IMR-90 (cell line): Measurements from ENCODE around the gene DMD. TPM values are rescaled to one million over a fixed set of nuclear protein-coding genes. Genes with fewer than 3 reads are reported as not detected.

ENCODE experiments used
- ATAC-seq: fragments of 200-7000 bp; cut with Tn5 transposase; 2 replicates; pipeline ENCODE4 v1.9.1; 2020; ENCODE audit warnings: low read depth, mild to moderate bottlenecking, moderate library complexity
- BruUV-seq: library from RNA; stranded (reverse); fragments of 400-500 nt; replicated peaks from 2 replicates; lab custom pipeline; 2021; lab: Mats Ljungman, UMichigan
- CTCF ChIA-PET: fragments of 300-600 bp; formaldehyde crosslinking; extraction: SDS; loops from one replicate; lab custom pipeline; 2021; ENCODE audit warnings: antibody characterized with exemption; lab: Yijun Ruan, JAX
- POLR2A ChIA-PET: fragments of 300-600 bp; sonication (Branson Sonifier 250); formaldehyde crosslinking; loops from one replicate; lab custom pipeline; 2022; ENCODE audit warnings: antibody characterized with exemption; ENCODE audit not compliant: unreplicated experiment; lab: Charles Lee
- DNase-seq: peaks from one replicate; pipeline ENCODE4 v3.0.0; 2013
- H2AFZ ChIP-seq: replicated peaks from 2 replicates; pipeline ENCODE3; 2013; ENCODE audit warnings: low read length, mild to moderate bottlenecking; ENCODE audit not compliant: poor library complexity
- H2AK5ac ChIP-seq: 2 replicates; pipeline ENCODE4 v1.6.1; 2013; ENCODE audit warnings: low read depth, low read length, inconsistent platforms
- H2AK9ac ChIP-seq: replicated peaks from 2 replicates; pipeline ENCODE3; 2013; ENCODE audit warnings: mild to moderate bottlenecking, low read depth, low read length, moderate library complexity; ENCODE audit not compliant: poor library complexity
- H2BK120ac ChIP-seq: 2 replicates; pipeline ENCODE4 v1.6.1; 2013; ENCODE audit warnings: low read depth, low read length, inconsistent platforms
- H2BK15ac ChIP-seq: 3 replicates; pipeline ENCODE4 v1.6.1; 2013; ENCODE audit warnings: low read depth, low read length, inconsistent platforms
- H2BK20ac ChIP-seq: 2 replicates; pipeline ENCODE4 v1.6.1; 2013; ENCODE audit warnings: low read depth, mild to moderate bottlenecking, inconsistent platforms, low read length, moderate library complexity
- H2BK5ac ChIP-seq: 2 replicates; pipeline ENCODE4 v1.6.1; 2013; ENCODE audit warnings: mild to moderate bottlenecking, low read depth, low read length, inconsistent platforms; ENCODE audit not compliant: poor library complexity, severe bottlenecking
- H3K14ac ChIP-seq: replicated peaks from 2 replicates; pipeline ENCODE4 v1.6.1; 2013; ENCODE audit warnings: low read depth, low read length, inconsistent platforms
- H3K18ac ChIP-seq: 2 replicates; pipeline ENCODE4 v1.6.1; 2013; ENCODE audit warnings: low read depth, low read length, control low read depth
- H3K23ac ChIP-seq: 2 replicates; pipeline ENCODE4 v1.6.1; 2013; ENCODE audit warnings: low read depth, low read length, inconsistent platforms
- H3K27ac ChIP-seq: 2 replicates; pipeline ENCODE4 v1.5.1; 2013; ENCODE audit warnings: mild to moderate bottlenecking, control low read depth, low read length; ENCODE audit not compliant: insufficient read depth
- H3K27me3 ChIP-seq: 2 replicates; pipeline ENCODE4 v1.6.1; 2013; ENCODE audit warnings: low read length; ENCODE audit not compliant: control insufficient read depth, insufficient read depth
- H3K36me3 ChIP-seq: 2 replicates; pipeline ENCODE4 v1.6.1; 2013; ENCODE audit warnings: low read length, mixed read lengths; ENCODE audit not compliant: control insufficient read depth, insufficient read depth
- H3K4ac ChIP-seq: 2 replicates; pipeline ENCODE4 v1.6.1; 2013; ENCODE audit warnings: low read depth, low read length, inconsistent platforms
- H3K4me1 ChIP-seq: 2 replicates; pipeline ENCODE4 v1.6.1; 2013; ENCODE audit warnings: low read length, mixed read lengths; ENCODE audit not compliant: control insufficient read depth, insufficient read depth
- H3K4me2 ChIP-seq: 2 replicates; pipeline ENCODE4 v1.6.1; 2013; ENCODE audit warnings: low read depth, mild to moderate bottlenecking, control low read depth, low read length, moderate library complexity
- H3K4me3 ChIP-seq: 2 replicates; pipeline ENCODE4 v1.5.1; 2013; ENCODE audit warnings: low read depth, mild to moderate bottlenecking, control low read depth, low read length, moderate library complexity; ENCODE audit not compliant: insufficient read depth
- H3K56ac ChIP-seq: 2 replicates; pipeline ENCODE4 v1.6.1; 2013; ENCODE audit warnings: low read length, inconsistent platforms; ENCODE audit not compliant: insufficient read depth; ENCODE audit errors: extremely low read depth
- H3K79me1 ChIP-seq, 2 experiments: 2 replicates each; pipeline ENCODE4 v1.6.1; 2013; ENCODE audit warnings: low read length in 2 of 2, inconsistent platforms in 1 of 2, low read depth in 1 of 2
- H3K9ac ChIP-seq: 2 replicates; pipeline ENCODE4 v1.6.1; 2013; ENCODE audit warnings: low read depth, low read length, control low read depth
- H3K9me1 ChIP-seq: 2 replicates; pipeline ENCODE4 v1.6.1; 2013; ENCODE audit warnings: low read length, inconsistent platforms; ENCODE audit not compliant: insufficient read depth
- H3K9me3 ChIP-seq: 2 replicates; pipeline ENCODE4 v1.6.1; 2013; ENCODE audit warnings: low read length; ENCODE audit not compliant: control insufficient read depth, insufficient read depth
- H4K20me1 ChIP-seq: 2 replicates; pipeline ENCODE4 v1.6.1; 2013; ENCODE audit warnings: low read length, inconsistent platforms; ENCODE audit not compliant: insufficient read depth
- H4K5ac ChIP-seq: 2 replicates; pipeline ENCODE4 v1.6.1; 2013; ENCODE audit warnings: mild to moderate bottlenecking, low read depth, low read length, control low read depth
- H4K8ac ChIP-seq, 2 experiments: 2 replicates each; pipeline ENCODE4 v1.6.1; 2013; ENCODE audit warnings: low read depth in 2 of 2, low read length in 2 of 2, control low read depth in 1 of 2, inconsistent platforms in 1 of 2
- H4K91ac ChIP-seq: 2 replicates; pipeline ENCODE4 v1.6.1; 2013; ENCODE audit warnings: low read depth, low read length, inconsistent platforms; ENCODE audit not compliant: insufficient read depth
- MAZ ChIP-seq: IDR thresholded peaks from 2 replicates; pipeline ENCODE4 v1.6.1; 2012; ENCODE audit warnings: low read depth, mild to moderate bottlenecking, low read length, improper control_type of control experiment, moderate library complexity, borderline replicate concordance
- NFE2L2 ChIP-seq: fragments of 150-350 bp; IDR thresholded peaks from 2 replicates; pipeline ENCODE4 v1.6.1; 2016; ENCODE audit warnings: low read depth, mild to moderate bottlenecking, low read length
- POLR2A ChIP-seq: IDR thresholded peaks from 2 replicates; pipeline ENCODE4 v1.6.1; 2012; ENCODE audit warnings: mild to moderate bottlenecking, low read depth, low read length
- RAD21 ChIP-seq: IDR thresholded peaks from 2 replicates; pipeline ENCODE4 v1.6.1; 2012; ENCODE audit warnings: low read length, improper control_type of control experiment
- RFX5 ChIP-seq: IDR thresholded peaks from 2 replicates; pipeline ENCODE4 v1.8.0; 2012; ENCODE audit warnings: low read depth, mild to moderate bottlenecking, low read length, moderate library complexity
- SMC3 ChIP-seq: fragments of 150-350 bp; IDR thresholded peaks from 2 replicates; pipeline ENCODE4 v1.6.1; 2016; ENCODE audit warnings: low read depth, mild to moderate bottlenecking, antibody characterized with exemption, low read length, moderate library complexity
- WGBS, 2 experiments: methylation state at CpG; one replicate each; pipeline versions ENCODE4 v1.1.5 to v1.1.7; 2013; ENCODE audit warnings: missing lambda C conversion rate in 2 of 2; ENCODE audit not compliant: insufficient read length in 1 of 2; ENCODE audit errors: extremely low coverage in 2 of 2; 5-methylcytosine and 5-hydroxymethylcytosine counted together
- dilution Hi-C: fragments of 300-500 bp; cut with HindIII; formaldehyde crosslinking; loops from one replicate; pipeline ENCODE4 v1.14.3; 2018; ENCODE audit warnings: low sequenced_read_pairs; ENCODE audit not compliant: unreplicated experiment
- in situ Hi-C: fragments of 300-500 bp; cut with MboI; formaldehyde crosslinking; loops from 3 replicates; pipeline ENCODE4 v1.14.3; 2019; ENCODE audit warnings: low sequenced_read_pairs, inconsistent platforms, mixed read lengths
- intact Hi-C: fragments of 100-400 bp; cut with micrococcal nuclease; formaldehyde crosslinking; loops from 2 replicates; pipeline ENCODE4 v1.10.0; 2022
- polyA plus RNA-seq, 3 experiments: library from polyadenylated mRNA; depleted of rRNA; stranded (reverse); fragments of >200 nt; gene quantifications; 2 replicates each; pipeline ENCODE4 v1.2.3, GENCODE V29; 2012; ENCODE audit warnings: low replicate concordance in 1 of 3
- total RNA-seq: library from RNA; depleted of rRNA; stranded (reverse); fragments of >200 nt; gene quantifications from 2 replicates; pipeline ENCODE4 v1.2.3, GENCODE V29; 2012

Gene DMD
- total and polyA plus RNA-seq, 2 of the 4 experiments (the other 2 are of a cell fraction), result 6.6 to 11.8 TPM

DNA sequence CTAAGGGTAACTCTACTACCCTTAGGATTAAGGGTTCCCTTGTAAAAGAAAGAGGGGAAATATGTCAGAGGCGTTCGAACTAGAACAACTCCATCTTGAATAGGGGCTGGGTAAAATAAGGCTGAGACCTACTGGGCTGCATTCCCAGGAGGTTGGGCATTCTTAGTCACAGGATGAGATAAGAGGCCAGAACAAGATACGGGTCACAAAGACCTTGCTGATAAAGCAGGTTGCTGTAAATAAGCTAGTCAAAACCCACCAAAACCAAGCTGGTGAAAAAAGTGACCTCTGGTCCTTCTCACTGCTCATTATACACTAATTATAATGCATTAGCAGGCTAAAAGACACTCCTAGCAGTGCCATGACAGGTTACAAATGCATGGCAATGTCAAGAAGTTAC, 922.0 kb downstream of the DMD start:
- no peak overlapping the region for H3K4me3 ChIP-seq
- in situ Hi-C loops, result no loop called here
- H3K9me3 ChIP-seq, result no peaks in the 10 kb centered on the region
- no peaks in the 10 kb centered on the region for H3K36me3 ChIP-seq
- no peak overlapping the region for H3K56ac ChIP-seq
- POLR2A ChIA-PET, result no interaction called here
- no peak overlapping the region for H2BK20ac ChIP-seq
- H3K4me2 ChIP-seq, result no peak overlapping the region
- no peak overlapping the region for H3K14ac ChIP-seq
- H3K79me1 ChIP-seq, result no peaks in the 10 kb centered on the region
- no peak overlapping the region for H2AK9ac ChIP-seq
- intact Hi-C loops, result no loop called here
- no peak overlapping the region for H4K91ac ChIP-seq
- ATAC-seq, result no peak
- BruUV-seq, result no TSS peak
- H3K4ac ChIP-seq, result no peak overlapping the region
- H4K5ac ChIP-seq, result no peak overlapping the region
- CTCF ChIA-PET, result no interaction called here
- no peak overlapping the region for H2AFZ ChIP-seq
- no peak overlapping the region for H3K23ac ChIP-seq
- H3K18ac ChIP-seq, result no peak overlapping the region
- no peak overlapping the region for H3K9ac ChIP-seq
- no peak overlapping the region for H2BK120ac ChIP-seq
- no peak overlapping the region for H2BK15ac ChIP-seq
- no peak overlapping the region for H2AK5ac ChIP-seq
- 20% methylated on average over 2 of the region's 3 CpGs; no CpG with 5 or more reads in 1 of the 2 experiments for WGBS, 2 experiments
- dilution Hi-C loops, result no loop called here
- no peak for DNase-seq
- no peaks in the 10 kb centered on the region for H3K4me1 ChIP-seq
- no peak overlapping the region for H2BK5ac ChIP-seq
- H3K27me3 ChIP-seq, result no peaks in the 10 kb centered on the region
- no peaks in the 10 kb centered on the region for H4K20me1 ChIP-seq
- no peak overlapping the region for H3K27ac ChIP-seq
- H4K8ac ChIP-seq, result no peak overlapping the region
- TF ChIP-seq SMC3, result no peak
- no peak for TF ChIP-seq POLR2A
- TF ChIP-seq MAZ, result no peak
- no peak for TF ChIP-seq NFE2L2
- no peak for TF ChIP-seq RAD21
- no peak for TF ChIP-seq RFX5
- H3K9me1 ChIP-seq, result no peaks in the 10 kb centered on the region
